Skeletal muscle cell (primary cell): ENCODE measurements around the gene TSPYL4.
A peak's percentile ranks its signal among the peaks of the same experiment; 100 is the strongest.

ENCODE experiments used
- DNase-seq: peaks from one replicate; pipeline ENCODE4 v3.0.0-alpha.2; 2010; ENCODE audit warnings: low read depth
- H3K4me3 ChIP-seq: 2 replicates; pipeline ENCODE4 v1.5.1; 2011; ENCODE audit warnings: low read depth, mild to moderate bottlenecking, control low read depth, low read length, moderate library complexity

The TSPYL4 gene

GRCh38 chr6:116278481-116278829 lies 24.6 kb upstream of the TSPYL4 start:
- no peak for DNase-seq
- H3K4me3 ChIP-seq = peak overlapping the region; percentile 93

GRCh38 chr6:116277124-116277523 lies 23.2 kb upstream of the TSPYL4 start:
- DNase-seq = no peak
- peak overlapping the region; percentile 93 for H3K4me3 ChIP-seq

DNA sequence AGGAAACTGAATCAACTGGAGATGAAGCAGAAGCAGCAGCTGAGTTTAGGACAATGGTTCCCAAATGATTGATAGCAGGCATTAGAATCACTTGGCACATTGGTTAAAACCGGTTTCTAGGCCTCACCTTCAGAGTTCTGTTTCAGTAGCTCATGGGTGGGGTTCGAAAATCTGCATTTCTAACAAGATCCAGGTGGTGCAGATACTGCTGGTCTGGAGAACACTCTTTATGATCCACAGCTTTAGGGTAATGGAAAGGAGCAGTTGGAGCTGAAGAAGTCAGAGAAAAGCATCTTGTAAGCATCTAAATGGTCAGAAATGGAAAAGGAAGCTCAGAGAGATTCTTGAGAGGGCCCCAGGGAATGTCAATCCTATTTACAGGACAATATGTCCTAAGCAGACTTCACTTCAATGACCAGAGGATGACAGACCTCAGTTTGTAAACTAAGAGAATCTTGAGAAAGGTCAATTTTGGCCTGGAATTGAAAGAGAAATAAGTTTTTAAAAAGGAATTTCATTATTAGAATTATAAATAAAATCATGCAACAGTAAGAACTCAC lies 17.4 kb upstream of the TSPYL4 start:
- no peak for DNase-seq
- H3K4me3 ChIP-seq = no peak overlapping the region

DNA sequence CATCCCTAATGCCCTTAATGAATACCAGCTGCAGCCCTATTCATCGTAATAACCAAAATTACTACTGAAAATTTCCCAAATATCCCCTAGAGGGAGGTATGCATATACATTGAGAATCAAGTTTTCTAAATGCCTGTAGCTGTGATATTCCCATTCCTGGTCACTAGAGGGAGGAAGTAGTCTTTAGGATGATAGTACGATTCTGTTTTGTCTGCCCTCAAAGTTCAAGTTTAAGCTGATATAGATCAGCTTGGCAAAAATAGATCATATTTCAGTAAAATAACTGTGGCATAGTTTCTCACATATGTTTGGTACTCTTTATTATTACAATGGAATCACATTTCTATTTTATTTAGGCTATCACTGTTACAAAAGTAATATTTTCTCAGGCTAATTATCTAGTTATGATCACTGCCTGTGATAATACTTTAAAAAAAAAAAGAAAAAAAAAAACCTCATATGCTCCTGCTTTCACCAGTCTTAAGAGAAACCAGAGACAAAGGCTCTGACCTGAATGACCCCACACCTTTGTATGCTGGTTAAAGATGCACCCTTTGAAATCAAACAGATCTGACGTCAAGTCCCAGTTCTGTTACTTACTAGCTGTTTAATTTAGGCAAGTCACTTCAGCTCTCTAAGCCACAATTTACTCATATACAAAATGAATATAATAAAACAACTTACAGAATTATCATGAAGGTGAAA lies 14.9 kb upstream of the TSPYL4 start:
- DNase-seq = no peak
- H3K4me3 ChIP-seq = no peak overlapping the region

DNA sequence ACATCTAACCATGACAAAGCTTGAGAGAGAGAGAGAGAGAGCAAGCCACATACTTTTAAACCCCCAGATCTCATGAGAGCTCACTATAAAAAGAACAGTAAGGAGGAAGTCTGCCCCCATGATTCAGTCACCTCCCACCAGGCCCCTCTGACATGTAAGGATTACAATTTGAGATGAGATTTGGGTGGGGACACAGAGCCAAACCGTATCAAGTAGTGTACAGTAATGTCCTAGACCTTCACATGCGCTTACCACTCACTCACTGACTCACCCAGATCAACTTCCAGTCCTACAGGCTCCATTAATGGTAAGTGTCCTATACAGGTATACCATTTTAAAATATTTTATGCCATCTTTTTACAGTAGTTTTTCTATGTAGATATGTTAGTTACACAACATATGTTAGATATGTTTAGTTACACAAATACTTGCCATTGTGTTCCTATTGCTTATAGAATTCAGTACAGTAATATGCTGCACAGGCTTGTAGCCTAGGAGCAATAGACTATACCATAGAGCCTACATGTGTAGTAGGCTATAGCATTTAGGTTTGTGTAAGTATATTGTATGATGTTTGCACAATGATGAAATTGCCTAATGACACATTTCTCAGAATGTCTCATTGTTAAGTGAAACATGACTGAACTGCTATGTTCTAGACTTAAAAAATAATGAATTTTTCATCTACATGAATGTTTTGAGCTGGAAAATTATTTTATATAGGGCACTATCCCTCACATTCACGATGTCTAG lies 14.1 kb upstream of the TSPYL4 start:
- no peak overlapping the region for H3K4me3 ChIP-seq
- no peak for DNase-seq

GRCh38 chr6:116266803-116267202 lies 12.9 kb upstream of the TSPYL4 start:
- DNase-seq = no peak

GRCh38 chr6:116265041-116265829 lies 11.4 kb upstream of the TSPYL4 start:
- no peak overlapping the region for H3K4me3 ChIP-seq
- no peak for DNase-seq

More at GRCh38 chr6:116266803-116267202, 12.9 kb upstream of the TSPYL4 start:
- H3K4me3 ChIP-seq = no peak overlapping the region

- H3K4me3 ChIP-seq = no peak overlapping the region
- DNase-seq = no peak
These were observed 9.5 kb upstream of the TSPYL4 start for GRCh38 chr6:116263353-116263752.

DNA sequence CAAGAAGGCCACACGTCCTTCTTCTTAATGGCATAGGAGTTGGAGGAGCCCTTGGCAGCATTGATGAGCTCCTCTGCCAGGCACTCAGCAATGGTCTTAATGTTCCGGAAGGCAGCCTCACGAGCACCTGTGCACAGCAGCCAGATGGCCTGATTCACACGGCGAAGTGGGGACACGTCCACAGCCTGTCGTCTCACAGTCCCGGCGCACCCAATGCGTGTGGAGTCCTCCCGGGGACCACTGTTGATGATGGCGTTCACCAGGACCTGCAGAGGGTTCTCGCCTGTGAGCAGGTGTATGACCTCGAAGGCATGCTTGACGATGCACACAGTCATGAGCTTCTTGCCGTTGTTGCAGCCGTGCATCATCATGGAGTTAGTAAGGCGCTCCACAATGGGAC lies 4.6 kb upstream of the TSPYL4 start:
- no peak for DNase-seq
- H3K4me3 ChIP-seq = no peak overlapping the region

- H3K4me3 ChIP-seq = no peak overlapping the region
- no peak for DNase-seq
These were observed 2.8 kb upstream of the TSPYL4 start for GRCh38 chr6:116256694-116257093.

DNA sequence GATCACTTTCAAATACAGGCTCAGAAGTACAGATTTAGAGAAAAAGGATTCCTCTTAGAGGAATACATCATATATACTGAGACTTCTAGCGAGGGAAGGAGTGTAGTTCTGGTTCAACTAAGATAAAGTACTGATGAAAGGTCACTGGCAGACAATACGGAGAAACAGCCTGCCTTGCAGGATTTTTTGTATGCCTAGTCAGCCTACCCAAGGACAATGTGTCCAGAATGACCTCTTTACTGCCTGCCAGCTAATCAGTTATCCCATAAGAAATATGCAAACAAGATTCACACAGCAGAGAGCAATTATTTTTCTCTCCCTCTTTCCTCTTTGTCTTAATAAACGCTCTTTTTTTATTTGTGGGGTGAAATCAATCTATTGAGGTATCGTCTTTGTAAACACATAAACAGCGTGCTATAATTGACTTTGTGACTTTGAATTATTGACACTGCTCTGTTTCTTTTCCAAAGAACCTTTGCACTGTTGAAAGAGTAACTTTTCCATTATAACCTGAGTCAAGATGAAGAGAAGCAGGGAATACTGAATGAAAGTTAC lies 1.4 kb upstream of the TSPYL4 start:
- DNase-seq = no peak
- H3K4me3 ChIP-seq = peak overlapping the region; percentile 7

DNA sequence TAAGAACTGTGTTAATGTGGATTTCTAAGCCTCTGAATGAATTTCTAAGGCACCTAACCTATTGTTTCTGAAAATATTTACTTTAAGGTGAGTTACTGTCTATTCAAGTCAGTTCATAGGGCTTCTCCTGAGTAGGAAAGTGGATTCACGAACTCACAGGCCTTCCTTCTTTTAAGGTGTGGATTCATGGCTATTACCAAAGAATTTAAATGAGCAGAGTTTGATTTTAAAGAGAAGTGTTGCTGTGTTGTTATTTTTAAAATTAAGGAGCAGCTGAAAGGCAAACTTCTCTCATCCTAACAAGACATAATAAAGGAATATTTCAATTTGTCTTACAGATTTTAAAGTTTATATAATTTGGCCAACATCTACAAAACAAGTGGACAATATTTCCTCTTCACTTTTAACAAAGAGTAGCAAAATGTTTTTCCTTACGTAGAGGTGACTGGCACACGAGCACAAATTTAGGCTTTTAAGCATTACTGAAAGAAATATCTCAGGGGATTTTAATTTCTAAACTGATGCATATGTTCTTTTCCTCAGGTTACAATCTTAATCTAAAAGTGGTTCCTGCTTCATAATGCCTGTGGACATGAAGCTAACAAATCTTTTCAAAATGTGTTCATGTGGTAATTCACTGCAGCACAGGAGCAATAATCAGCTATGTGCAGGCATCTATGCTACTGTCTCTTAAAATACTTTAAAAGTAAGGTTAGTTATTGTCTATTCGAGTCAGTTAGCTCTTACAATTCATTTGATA lies 602 bp upstream of the TSPYL4 start:
- no peak for DNase-seq
- peak overlapping the region; percentile 99 for H3K4me3 ChIP-seq

DNA sequence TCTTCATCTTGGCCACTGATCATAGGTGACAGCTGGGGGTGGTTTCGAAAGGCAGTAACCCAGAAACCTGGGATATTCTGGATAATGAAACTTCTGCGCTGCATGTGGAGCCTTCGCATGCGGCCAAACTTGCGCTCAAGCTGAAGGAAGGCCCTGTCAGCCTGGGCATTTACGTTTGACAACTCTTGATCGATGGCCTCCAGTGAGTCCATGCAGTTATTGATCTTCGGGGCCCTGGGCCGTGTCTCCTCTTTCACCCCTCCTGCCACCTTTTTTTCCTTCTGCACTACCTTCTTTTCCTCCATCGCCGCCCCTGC lies 729 bp downstream of the TSPYL4 start:
- no peak for DNase-seq
- H3K4me3 ChIP-seq = peak overlapping the region; percentile 99

DNA sequence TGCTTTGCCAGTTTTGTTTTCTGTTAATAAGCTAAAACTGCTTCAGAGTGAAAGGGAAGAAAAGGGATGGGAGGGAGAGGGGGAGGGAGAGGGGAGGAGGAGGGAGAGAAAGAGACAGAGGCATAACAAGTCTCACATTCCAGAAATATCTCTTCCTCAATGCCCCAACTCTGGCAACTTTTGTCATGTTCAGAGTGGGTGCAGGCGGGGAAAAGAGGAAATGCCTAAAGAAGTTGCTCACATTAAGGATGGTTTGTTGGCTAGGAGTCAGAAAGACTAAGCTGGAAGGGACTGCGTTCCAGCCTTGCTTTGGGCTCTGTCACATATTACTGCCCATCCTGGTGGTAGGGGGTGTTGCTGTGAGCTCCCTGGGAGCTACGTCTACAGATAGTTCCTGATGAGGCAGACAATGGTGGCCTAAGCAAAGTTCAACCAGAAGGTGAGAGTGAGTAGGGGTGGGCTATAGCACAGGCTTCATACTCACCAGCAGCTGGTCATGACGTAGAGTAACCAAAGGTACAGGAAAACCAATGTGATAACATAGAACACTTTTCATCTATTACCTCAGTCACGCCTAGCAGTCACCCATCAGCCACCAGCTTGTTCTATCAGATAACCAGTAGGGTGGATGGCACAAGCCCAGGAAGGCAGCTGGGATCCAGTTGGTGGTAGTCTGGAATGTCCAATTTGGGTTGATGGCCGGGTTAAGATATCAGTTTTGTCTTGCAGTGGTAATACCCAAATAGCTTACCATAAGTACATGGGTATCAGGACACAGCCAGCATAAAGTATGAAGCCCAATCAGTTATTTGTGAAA lies 2.1 kb downstream of the TSPYL4 start:
- H3K4me3 ChIP-seq = peak overlapping the region; percentile 32
- DNase-seq = no peak

DNA sequence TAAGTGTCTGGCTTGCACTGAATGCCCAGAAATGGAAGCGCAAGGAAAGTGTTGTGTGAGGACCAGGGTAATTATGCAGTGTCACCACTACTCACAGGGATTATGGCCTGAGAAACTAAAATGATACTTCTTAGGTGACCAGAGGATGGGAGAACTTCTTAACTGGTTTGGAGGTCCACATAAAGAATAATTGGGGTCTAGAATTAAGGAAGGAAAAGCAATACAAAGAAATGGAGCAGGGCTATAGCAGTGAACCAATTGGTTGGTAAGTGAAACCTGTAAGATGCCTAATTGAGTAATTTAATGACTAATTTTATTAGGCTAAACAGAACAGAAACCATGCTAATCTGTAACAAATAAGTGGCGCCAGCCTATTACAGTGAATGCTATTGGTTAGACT lies 5.3 kb downstream of the TSPYL4 start:
- DNase-seq = no peak
- no peak overlapping the region for H3K4me3 ChIP-seq

GRCh38 chr6:116247285-116247684 lies 6.6 kb downstream of the TSPYL4 start:
- DNase-seq = no peak

GRCh38 chr6:116246089-116246488 lies 7.8 kb downstream of the TSPYL4 start:
- no peak overlapping the region for H3K4me3 ChIP-seq
- DNase-seq = no peak

More at GRCh38 chr6:116247285-116247684, 6.6 kb downstream of the TSPYL4 start:
- no peak overlapping the region for H3K4me3 ChIP-seq

- no peak overlapping the region for H3K4me3 ChIP-seq
- DNase-seq = no peak
These were observed 9.6 kb downstream of the TSPYL4 start for GRCh38 chr6:116244284-116244683.
